Peyer's patch (tissue), 4 donors: Measurements from ENCODE around the gene OCA2. TPM values are rescaled to one million over a fixed set of nuclear protein-coding genes. Genes with fewer than 3 reads are reported as not detected.

ENCODE experiments used
- DNase-seq, 3 donors: peaks; one replicate each; pipeline ENCODE4 v3.0.0-alpha.2; 2017 to 2019
- H3K27ac ChIP-seq, 4 donors: fragments of 200-600 bp; sonication (generic); one replicate each; pipeline ENCODE4 v1.5.1; 2016 to 2019
- H3K27me3 ChIP-seq, 2 donors: fragments of 200-600 bp; sonication (generic); one replicate each; pipeline ENCODE4 v1.5.1; 2019
- H3K36me3 ChIP-seq, 3 donors: fragments of 200-600 bp; sonication (generic); one replicate each; pipeline ENCODE4 v1.5.1; 2016 to 2019
- H3K4me1 ChIP-seq, 4 donors: fragments of 200-600 bp; sonication (generic); one replicate each; pipeline ENCODE4 v1.5.1; 2016 to 2019
- H3K4me3 ChIP-seq, 4 donors: fragments of 200-600 bp; sonication (generic); 1 replicate in 3 of 4; 2 replicates in 1 of 4; pipeline ENCODE4 v1.5.1; 2016 to 2019; ENCODE audit warnings: mild to moderate bottlenecking in 1 of 4
- H3K9me3 ChIP-seq, 4 donors: fragments of 200-600 bp; sonication (generic); one replicate each; pipeline ENCODE4 v1.5.1; 2016 to 2019; ENCODE audit warnings: mild to moderate bottlenecking in 1 of 4
- POLR2A ChIP-seq, 2 donors: fragments of 450-650 bp; IDR thresholded peaks; one replicate each; pipeline ENCODE4 v1.5.1; 2017; ENCODE audit warnings: antibody characterized with exemption in 2 of 2, mild to moderate bottlenecking in 2 of 2, moderate library complexity in 2 of 2
- total RNA-seq, 4 donors: library from RNA; depleted of rRNA; stranded (reverse); fragments of >200 nt; gene quantifications; one replicate each; pipeline ENCODE4 v1.1.0, GENCODE V29; 2016
- TF ChIP-seq, protein P1 (sequence below), 6 experiments: fragments of 450-650 bp in 4 of 6; fragments of 200-600 bp in 2 of 6; sonication (generic) in 1 of 6; IDR thresholded peaks; one replicate each; pipeline ENCODE4 v1.5.1; 2017 to 2019; ENCODE audit warnings: antibody characterized with exemption in 6 of 6, mild to moderate bottlenecking in 3 of 6, moderate library complexity in 1 of 6

OCA2 gene
- total RNA-seq, 4 donors from 2014 or later: 1.4 to 3.0 TPM; not detected in 2

DNA sequence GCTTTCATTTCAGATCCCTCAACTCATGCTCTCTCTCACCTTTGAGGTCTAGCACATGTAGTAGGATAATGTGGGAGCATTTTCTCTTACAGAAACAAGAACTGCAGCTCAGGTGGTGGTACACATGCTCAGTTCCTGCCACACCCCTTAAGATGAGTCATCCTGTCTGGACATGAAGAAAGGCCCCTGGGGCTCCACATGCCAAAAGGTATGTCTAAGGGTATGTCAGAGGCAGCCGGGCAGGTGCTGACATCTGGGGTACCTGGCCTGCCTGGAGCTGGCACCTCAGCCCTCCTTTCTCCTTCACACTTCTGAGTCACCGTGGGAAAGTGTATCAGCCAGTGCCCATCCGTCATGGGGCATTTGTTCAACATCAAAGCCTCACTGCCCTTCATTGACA, 209.9 kb downstream of the OCA2 start:
- Histone ChIP-seq H3K9me3 (peaks cover 0 to 14% (median 0%) of the 10 kb centered on the region in 4 donors), H3K27me3 (no peaks in the 10 kb centered on the region), H3K4me1 (no peaks in the 10 kb centered on the region), H3K4me3 (no peak overlapping the region), H3K36me3 (no peaks in the 10 kb centered on the region), H3K27ac (no peak overlapping the region)
- DNase-seq: no peak
- TF ChIP-seq, protein P1, sequence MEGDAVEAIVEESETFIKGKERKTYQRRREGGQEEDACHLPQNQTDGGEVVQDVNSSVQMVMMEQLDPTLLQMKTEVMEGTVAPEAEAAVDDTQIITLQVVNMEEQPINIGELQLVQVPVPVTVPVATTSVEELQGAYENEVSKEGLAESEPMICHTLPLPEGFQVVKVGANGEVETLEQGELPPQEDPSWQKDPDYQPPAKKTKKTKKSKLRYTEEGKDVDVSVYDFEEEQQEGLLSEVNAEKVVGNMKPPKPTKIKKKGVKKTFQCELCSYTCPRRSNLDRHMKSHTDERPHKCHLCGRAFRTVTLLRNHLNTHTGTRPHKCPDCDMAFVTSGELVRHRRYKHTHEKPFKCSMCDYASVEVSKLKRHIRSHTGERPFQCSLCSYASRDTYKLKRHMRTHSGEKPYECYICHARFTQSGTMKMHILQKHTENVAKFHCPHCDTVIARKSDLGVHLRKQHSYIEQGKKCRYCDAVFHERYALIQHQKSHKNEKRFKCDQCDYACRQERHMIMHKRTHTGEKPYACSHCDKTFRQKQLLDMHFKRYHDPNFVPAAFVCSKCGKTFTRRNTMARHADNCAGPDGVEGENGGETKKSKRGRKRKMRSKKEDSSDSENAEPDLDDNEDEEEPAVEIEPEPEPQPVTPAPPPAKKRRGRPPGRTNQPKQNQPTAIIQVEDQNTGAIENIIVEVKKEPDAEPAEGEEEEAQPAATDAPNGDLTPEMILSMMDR (IDR thresholded peaks at IDR 0.05): no peak
- TF ChIP-seq POLR2A (IDR thresholded peaks at IDR 0.05): no peak

DNA sequence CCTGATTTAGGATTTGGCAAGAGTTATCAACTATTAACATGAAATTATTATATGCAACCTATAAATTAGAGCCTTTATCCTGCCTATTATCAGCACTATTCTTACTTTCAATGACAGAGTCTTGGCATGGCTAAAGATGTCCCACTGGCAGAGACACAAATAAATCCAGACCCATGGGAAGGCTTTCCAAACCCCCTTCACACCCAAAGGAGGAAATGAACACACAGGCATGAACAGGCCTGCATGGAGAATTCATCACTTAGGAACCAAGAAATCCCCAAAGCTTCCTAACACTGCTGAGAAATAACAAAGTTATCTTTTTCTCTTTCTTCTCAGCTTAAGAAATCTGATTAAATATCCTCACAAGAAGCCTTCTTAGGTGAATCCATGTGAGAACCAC, 213.9 kb downstream of the OCA2 start:
- DNase-seq: no peak
- Histone ChIP-seq H3K27me3 (no peaks in the 10 kb centered on the region), H3K27ac (no peak overlapping the region), H3K4me3 (no peak overlapping the region), H3K9me3 (peaks cover 0 to 23% (median 0%) of the 10 kb centered on the region in 4 donors), H3K36me3 (no peaks in the 10 kb centered on the region), H3K4me1 (no peaks in the 10 kb centered on the region)
- TF ChIP-seq POLR2A (IDR thresholded peaks at IDR 0.05): no peak
- TF ChIP-seq, protein P1 (IDR thresholded peaks at IDR 0.05): no peak

DNA sequence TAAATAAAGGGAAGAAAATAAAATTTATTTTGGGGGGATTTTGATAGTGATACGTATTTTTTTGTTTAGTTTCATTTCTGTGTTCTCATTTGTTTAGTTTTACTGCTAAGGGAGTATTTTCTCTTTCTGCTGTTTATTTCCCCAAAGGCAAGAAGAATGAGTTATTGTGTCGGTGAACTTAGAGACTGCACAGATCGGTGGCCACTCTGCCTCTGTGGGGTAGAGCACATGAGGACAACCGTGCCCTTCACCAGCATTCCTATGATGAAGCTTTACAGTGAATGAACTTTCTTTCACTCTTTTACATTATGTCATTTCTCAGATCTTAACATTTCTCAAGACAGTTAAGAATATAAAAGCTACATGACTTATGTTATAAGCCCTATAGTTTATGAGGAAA, 214.4 kb downstream of the OCA2 start:
- Histone ChIP-seq H3K36me3 (no peaks in the 10 kb centered on the region), H3K9me3 (peaks cover 0 to 23% (median 0%) of the 10 kb centered on the region in 4 donors), H3K27ac (no peak overlapping the region), H3K4me3 (no peak overlapping the region), H3K4me1 (no peaks in the 10 kb centered on the region), H3K27me3 (no peaks in the 10 kb centered on the region)
- DNase-seq: no peak
- no peak for TF ChIP-seq POLR2A (IDR thresholded peaks at IDR 0.05)
- TF ChIP-seq, protein P1 (IDR thresholded peaks at IDR 0.05): no peak

DNA sequence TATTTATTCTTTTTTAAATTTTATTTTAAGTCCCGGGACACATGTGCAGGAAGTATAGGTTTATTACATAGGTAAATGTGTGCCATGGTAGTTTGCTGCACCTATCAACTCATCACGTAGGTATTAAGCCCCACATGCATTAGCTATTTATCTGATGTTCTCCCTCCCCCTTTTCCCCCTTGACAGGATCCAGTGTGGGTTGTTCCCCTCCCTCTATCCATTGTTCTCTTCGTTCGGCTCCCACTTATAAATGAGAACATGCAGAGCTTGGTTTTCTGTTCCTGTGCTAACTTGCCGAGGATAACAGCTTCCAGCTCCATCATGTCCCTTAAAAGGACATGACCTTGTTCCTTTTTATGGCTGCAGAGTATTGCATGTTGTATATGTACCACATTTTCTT, 220.3 kb downstream of the OCA2 start:
- Histone ChIP-seq H3K36me3 (no peaks in the 10 kb centered on the region), H3K27me3 (no peaks in the 10 kb centered on the region), H3K4me3 (no peak overlapping the region), H3K27ac (no peak overlapping the region), H3K4me1 (no peaks in the 10 kb centered on the region), H3K9me3 (peaks cover 0 to 17% (median 0%) of the 10 kb centered on the region in 4 donors)
- DNase-seq: no peak
- TF ChIP-seq, protein P1 (IDR thresholded peaks at IDR 0.05): no peak
- no peak for TF ChIP-seq POLR2A (IDR thresholded peaks at IDR 0.05)

DNA sequence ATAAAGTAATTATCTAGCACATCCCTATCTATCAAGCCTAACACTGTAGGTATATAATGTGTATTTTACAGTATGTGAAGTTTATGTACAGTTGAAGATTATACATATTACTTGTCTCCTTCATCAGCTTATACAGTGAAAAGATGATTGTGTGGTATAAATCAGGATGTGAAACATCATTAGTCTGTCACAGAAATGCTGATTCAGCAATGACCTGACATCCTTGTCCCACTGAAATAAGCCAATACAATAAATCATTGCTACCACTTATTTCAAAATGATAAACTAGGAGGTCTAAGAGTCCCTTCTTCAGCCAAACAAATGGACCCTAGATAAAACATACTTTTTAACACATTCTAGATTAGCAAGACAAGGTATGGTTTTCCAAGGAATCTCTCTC, 225.3 kb downstream of the OCA2 start:
- Histone ChIP-seq H3K27me3 (no peaks in the 10 kb centered on the region), H3K9me3 (no peaks in the 10 kb centered on the region), H3K36me3 (no peaks in the 10 kb centered on the region), H3K27ac (no peak overlapping the region), H3K4me3 (no peak overlapping the region), H3K4me1 (no peaks in the 10 kb centered on the region)
- no peak for DNase-seq
- TF ChIP-seq POLR2A (IDR thresholded peaks at IDR 0.05): no peak
- TF ChIP-seq, protein P1 (IDR thresholded peaks at IDR 0.05): no peak

DNA sequence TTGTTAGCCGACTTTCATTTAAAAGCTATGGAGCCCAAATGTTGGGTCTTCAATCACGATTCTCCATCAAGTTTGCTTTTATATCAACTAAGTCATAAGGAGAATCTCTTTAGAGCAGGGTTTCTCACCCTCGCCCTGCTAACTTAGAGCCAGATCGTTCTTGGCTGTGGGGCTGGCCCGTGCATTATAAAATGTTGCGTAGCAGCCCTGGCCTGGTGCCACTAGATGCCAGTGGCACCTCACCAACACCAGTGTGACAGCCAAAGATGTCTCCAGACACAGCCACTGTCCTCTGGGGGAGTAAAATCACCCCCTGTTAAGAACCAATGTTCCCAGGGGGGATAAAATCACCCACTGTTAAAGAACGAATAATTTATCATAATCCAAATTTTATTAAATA, 226.1 kb downstream of the OCA2 start:
- no peak overlapping the region for H3K27ac ChIP-seq
- no peaks in the 10 kb centered on the region for H3K36me3 ChIP-seq
- no peaks in the 10 kb centered on the region for H3K9me3 ChIP-seq
- H3K27me3 ChIP-seq: no peaks in the 10 kb centered on the region
- H3K4me1 ChIP-seq: no peaks in the 10 kb centered on the region
- TF ChIP-seq POLR2A (IDR thresholded peaks at IDR 0.05): no peak
- TF ChIP-seq, protein P1 (IDR thresholded peaks at IDR 0.05): no peak
- DNase-seq: no peak
- H3K4me3 ChIP-seq: no peak overlapping the region
